ENCODE measurements around the gene IQGAP2.
"Not testable (repeated sequence)": the region's sequence is repeated elsewhere in the genome, so short reads cannot be mapped to it uniquely, and the experiment has no call there.

IQGAP2 gene

GRCh38 chr5:76499507-76500161 is 96.5 kb downstream of the IQGAP2 start:
- no peak for DNase-seq (ENCODE audit: low read depth in 2 of 2)

- DNase-seq (ENCODE audit: low read depth in 2 of 2), result no peak
Observed at GRCh38 chr5:76500633-76501393, 97.7 kb downstream of the IQGAP2 start.

- no peak for DNase-seq (ENCODE audit: low read depth in 2 of 2)
Observed at GRCh38 chr5:76503929-76504328, 100.8 kb downstream of the IQGAP2 start.

- DNase-seq (ENCODE audit: low read depth in 2 of 2), result no peak
Observed at GRCh38 chr5:76504901-76505564, 101.9 kb downstream of the IQGAP2 start.

- no peak for DNase-seq (ENCODE audit: low read depth in 2 of 2)
Observed at GRCh38 chr5:76513476-76513875, 110.4 kb downstream of the IQGAP2 start.

- no peak for DNase-seq (ENCODE audit: low read depth in 2 of 2)
Observed at GRCh38 chr5:76514292-76514691, 111.2 kb downstream of the IQGAP2 start.

- no peak for DNase-seq (ENCODE audit: low read depth in 2 of 2)
Observed at GRCh38 chr5:76514713-76515112, 111.6 kb downstream of the IQGAP2 start.

GRCh38 chr5:76517334-76517733 is 114.2 kb downstream of the IQGAP2 start:
- no peak for DNase-seq (ENCODE audit: low read depth in 2 of 2)

- not testable (repeated sequence) for DNase-seq (ENCODE audit: low read depth in 2 of 2)
Observed at GRCh38 chr5:76518246-76518645, 115.2 kb downstream of the IQGAP2 start.

- DNase-seq (ENCODE audit: low read depth in 2 of 2), result no peak
Observed at GRCh38 chr5:76521240-76521758, 118.2 kb downstream of the IQGAP2 start.

GRCh38 chr5:76522103-76522935 is 119.2 kb downstream of the IQGAP2 start:
- no peak for DNase-seq (ENCODE audit: low read depth in 2 of 2)

GRCh38 chr5:76524101-76524835 is 121.2 kb downstream of the IQGAP2 start:
- DNase-seq (ENCODE audit: low read depth in 2 of 2), result no peak

GRCh38 chr5:76524868-76525267 is 121.8 kb downstream of the IQGAP2 start:
- DNase-seq (ENCODE audit: low read depth in 2 of 2), result no peak

GRCh38 chr5:76525956-76526355 is 122.9 kb downstream of the IQGAP2 start:
- DNase-seq (ENCODE audit: low read depth in 2 of 2), result no peak

GRCh38 chr5:76526950-76527583 is 124.0 kb downstream of the IQGAP2 start:
- no peak for DNase-seq (ENCODE audit: low read depth in 2 of 2)

- DNase-seq (ENCODE audit: low read depth in 2 of 2), result no peak
Observed at GRCh38 chr5:76527685-76528161, 124.6 kb downstream of the IQGAP2 start.

GRCh38 chr5:76528547-76529331 is 125.7 kb downstream of the IQGAP2 start:
- no peak for DNase-seq (ENCODE audit: low read depth in 2 of 2)

- DNase-seq (ENCODE audit: low read depth in 2 of 2), result no peak
Observed at GRCh38 chr5:76529464-76530344, 126.6 kb downstream of the IQGAP2 start.

GRCh38 chr5:76532052-76532451 is 129.0 kb downstream of the IQGAP2 start:
- no peak for DNase-seq (ENCODE audit: low read depth in 2 of 2)
